Measurements from ENCODE around the gene TMOD1.

- TF ChIP-seq CTCF (IDR thresholded peaks at IDR 0.05) (no peak), POLR2AphosphoS5 (IDR thresholded peaks at IDR 0.05; ENCODE audit: insufficient read depth in 1 of 2, low read depth in 1 of 2) (no peak), POLR2A (IDR thresholded peaks at IDR 0.05) (no peak)
Measured at GRCh38 chr9:97548819-97549540, 47.5 kb downstream of the TMOD1 start.

All from vagina (tissue), 2 donors.